ENCODE results near the gene DESI2. TPM values are rescaled to one million over a fixed set of nuclear protein-coding genes. Genes with fewer than 3 reads are reported as not detected.

Gene DESI2
- total RNA-seq, 2 experiments from 2014 or later, result 30.4 to 31.1 TPM

DNA sequence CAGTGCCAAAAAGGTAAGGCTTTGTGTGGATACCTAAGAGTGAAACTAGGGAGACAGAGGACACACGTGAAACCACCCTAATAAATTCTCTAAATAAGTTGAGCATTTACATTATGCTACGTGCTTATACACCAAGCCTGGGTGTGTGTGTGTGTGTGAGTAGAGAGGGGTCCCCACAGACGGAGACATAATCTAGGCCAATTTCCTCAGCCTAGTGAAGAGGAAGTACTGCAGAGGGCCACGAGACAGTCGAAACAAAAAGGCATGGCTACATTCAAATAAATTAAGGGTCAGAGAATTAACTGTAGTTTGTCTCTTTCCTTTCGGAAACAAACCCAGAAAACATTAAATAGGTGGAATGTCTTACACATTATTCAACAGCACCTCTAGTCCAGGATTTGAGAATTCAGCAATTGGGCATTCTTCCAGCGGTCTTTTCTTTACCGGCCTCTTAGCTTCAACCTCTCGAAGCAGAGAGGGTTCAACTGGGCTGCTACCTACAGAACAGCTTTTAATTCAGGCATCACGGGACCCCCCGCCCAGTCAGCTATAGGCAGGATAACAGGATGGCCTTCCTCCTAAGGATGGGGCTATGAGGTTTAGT, 75.0 kb downstream of the DESI2 start:
- DNase-seq, result no peak
- peaks cover 18% of the 10 kb centered on the region for H3K27me3 Mint-ChIP-seq
- no peaks in the 10 kb centered on the region for H3K36me3 Mint-ChIP-seq (ENCODE audit: low read depth)
- peaks cover 8% of the 10 kb centered on the region for H3K4me1 Mint-ChIP-seq (ENCODE audit: low read depth)
- no peak for ATAC-seq
- POLR2A ChIA-PET, result interaction anchor here (0.6 to 1.2 kb wide), 2 partner anchors 75 to 302 kb away, joined by 3 to 4 read pairs; no protein-coding TSS in a partner anchor
- no peaks in the 10 kb centered on the region for H3K9me3 Mint-ChIP-seq
- CTCF ChIA-PET, result interaction anchor here (0.8 to 2.7 kb wide), 2 partner anchors 124 to 315 kb away, joined by 3 to 10 read pairs; no protein-coding TSS in a partner anchor
- intact Hi-C loops (cut with micrococcal nuclease), result no loop called here
- H3K27ac Mint-ChIP-seq, result no peak overlapping the region
- TF ChIP-seq, protein P1, sequence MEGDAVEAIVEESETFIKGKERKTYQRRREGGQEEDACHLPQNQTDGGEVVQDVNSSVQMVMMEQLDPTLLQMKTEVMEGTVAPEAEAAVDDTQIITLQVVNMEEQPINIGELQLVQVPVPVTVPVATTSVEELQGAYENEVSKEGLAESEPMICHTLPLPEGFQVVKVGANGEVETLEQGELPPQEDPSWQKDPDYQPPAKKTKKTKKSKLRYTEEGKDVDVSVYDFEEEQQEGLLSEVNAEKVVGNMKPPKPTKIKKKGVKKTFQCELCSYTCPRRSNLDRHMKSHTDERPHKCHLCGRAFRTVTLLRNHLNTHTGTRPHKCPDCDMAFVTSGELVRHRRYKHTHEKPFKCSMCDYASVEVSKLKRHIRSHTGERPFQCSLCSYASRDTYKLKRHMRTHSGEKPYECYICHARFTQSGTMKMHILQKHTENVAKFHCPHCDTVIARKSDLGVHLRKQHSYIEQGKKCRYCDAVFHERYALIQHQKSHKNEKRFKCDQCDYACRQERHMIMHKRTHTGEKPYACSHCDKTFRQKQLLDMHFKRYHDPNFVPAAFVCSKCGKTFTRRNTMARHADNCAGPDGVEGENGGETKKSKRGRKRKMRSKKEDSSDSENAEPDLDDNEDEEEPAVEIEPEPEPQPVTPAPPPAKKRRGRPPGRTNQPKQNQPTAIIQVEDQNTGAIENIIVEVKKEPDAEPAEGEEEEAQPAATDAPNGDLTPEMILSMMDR (IDR thresholded peaks at IDR 0.05), result no peak
- H3K4me3 Mint-ChIP-seq, result no peak overlapping the region

DNA sequence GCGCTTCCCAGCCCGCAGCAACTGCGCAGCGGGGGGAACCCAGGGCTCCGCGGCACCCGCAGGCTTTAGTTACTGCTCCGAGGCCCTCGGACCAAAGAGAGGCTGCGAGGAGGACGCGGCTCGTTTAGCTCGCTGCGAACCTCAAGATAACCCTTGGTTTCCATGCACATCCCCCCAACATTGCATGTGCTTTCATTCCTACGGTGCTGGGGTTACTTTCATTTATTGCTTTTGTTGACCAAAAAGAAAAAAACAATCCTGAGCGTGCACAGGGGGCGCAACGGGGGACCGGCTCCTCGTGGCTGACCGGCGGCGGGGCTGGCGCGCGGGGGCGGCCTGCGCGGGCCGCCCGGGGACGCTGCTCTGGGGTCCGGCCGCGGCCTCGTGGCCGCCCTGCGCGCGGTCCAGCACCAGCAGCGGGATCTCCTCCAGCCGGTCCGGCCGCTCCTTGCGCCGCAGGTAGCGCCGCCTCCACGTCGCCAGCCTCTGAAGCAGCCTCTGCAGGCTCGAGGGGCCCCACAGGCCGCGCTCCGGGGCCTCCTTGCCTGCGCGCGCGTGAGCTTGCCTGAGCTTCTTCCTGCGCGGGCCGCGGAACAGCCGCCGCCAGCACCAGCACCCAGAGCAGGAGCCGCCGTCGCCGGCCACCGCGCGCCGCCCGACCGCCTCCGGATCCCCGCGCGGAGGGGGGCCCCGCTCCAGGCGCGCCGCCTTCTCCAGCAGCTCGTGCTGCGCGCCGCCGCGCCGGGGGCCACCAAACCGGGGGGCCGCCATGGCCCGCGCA, 77.4 kb downstream of the DESI2 start:
- H3K4me1 Mint-ChIP-seq (ENCODE audit: low read depth), result peaks cover 8% of the 10 kb centered on the region
- peaks cover 18% of the 10 kb centered on the region for H3K27me3 Mint-ChIP-seq
- H3K9me3 Mint-ChIP-seq, result no peaks in the 10 kb centered on the region
- H3K27ac Mint-ChIP-seq, result peak overlapping the region; percentile 30
- intact Hi-C loops (cut with micrococcal nuclease), result no loop called here
- peak overlapping the region; percentile 78 for H3K4me3 Mint-ChIP-seq
- TF ChIP-seq, protein P1 (IDR thresholded peaks at IDR 0.05), result no peak
- peak; percentile 45 for DNase-seq
- ChIA-PET POLR2A (interaction anchor here (1.0 kb wide), 2 partner anchors 104 to 359 kb away, joined by 3 to 4 read pairs; no protein-coding TSS in a partner anchor), CTCF (interaction anchor here (1.2 to 2.7 kb wide), 3 partner anchors 64 to 126 kb away, joined by 3 to 10 read pairs (median 3); no protein-coding TSS in a partner anchor)
- peaks cover 1% of the 10 kb centered on the region for H3K36me3 Mint-ChIP-seq (ENCODE audit: low read depth)
- ATAC-seq, result peak; percentile 68

DNA sequence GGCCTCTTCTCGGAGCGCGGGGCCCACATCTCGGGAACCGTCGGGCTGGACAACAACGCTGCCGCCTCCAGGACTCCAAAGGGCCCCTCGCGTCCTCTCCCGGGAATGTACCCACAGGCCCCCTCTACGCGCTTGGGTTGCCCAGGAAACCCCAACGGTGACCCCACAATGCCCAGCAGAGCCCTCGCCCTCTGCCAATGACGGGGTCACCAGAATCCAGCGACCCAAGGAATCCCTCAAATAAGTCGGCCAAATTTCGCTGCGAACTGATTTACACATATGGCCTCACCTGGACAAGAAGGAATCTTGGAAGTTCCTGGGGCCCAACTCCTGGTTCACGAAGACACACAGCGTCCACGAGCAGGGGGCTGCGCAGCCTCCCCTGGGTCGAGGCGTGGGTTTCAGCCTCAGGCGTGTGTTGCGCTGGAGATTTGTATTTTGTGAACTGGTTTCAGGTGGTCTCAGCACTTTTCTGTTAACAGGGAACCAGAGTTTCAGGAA, 78.1 kb downstream of the DESI2 start:
- TF ChIP-seq, protein P1 (IDR thresholded peaks at IDR 0.05), result no peak
- peaks cover 8% of the 10 kb centered on the region for H3K4me1 Mint-ChIP-seq (ENCODE audit: low read depth)
- H3K4me3 Mint-ChIP-seq, result peak overlapping the region; percentile 64
- peaks cover 18% of the 10 kb centered on the region for H3K27me3 Mint-ChIP-seq
- ChIA-PET POLR2A (no interaction called here), CTCF (interaction anchor here (1.3 to 2.7 kb wide), 2 partner anchors 65 to 127 kb away, joined by 3 to 10 read pairs; no protein-coding TSS in a partner anchor)
- ATAC-seq (no peak), DNase-seq (no peak)
- peaks cover 1% of the 10 kb centered on the region for H3K36me3 Mint-ChIP-seq (ENCODE audit: low read depth)
- intact Hi-C loops (cut with micrococcal nuclease), result no loop called here
- H3K9me3 Mint-ChIP-seq, result no peaks in the 10 kb centered on the region
- no peak overlapping the region for H3K27ac Mint-ChIP-seq

DNA sequence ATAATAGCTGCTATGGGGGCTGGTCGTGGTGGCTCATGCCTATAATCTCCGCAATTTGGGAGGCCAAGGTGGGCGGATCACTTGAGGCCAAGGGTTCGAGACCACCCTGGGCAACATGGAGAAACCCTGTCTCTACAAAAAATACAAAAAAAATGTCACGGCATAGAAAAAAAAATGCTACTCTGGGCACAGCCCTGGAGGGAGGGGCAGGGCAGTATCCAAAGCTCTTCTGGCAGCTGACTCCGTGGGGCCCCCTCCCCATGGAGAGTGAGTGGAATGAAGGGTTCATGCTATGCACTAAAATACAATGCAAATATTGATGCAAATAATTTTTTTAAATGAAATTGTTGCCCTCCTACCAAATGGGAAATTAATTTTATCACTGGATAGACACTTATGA, 78.7 kb downstream of the DESI2 start:
- ATAC-seq, result no peak
- peaks cover 1% of the 10 kb centered on the region for H3K36me3 Mint-ChIP-seq (ENCODE audit: low read depth)
- no peaks in the 10 kb centered on the region for H3K9me3 Mint-ChIP-seq
- peak overlapping the region; percentile 12 for H3K4me3 Mint-ChIP-seq
- no peak overlapping the region for H3K27ac Mint-ChIP-seq
- intact Hi-C loops (cut with micrococcal nuclease), result no loop called here
- peaks cover 8% of the 10 kb centered on the region for H3K4me1 Mint-ChIP-seq (ENCODE audit: low read depth)
- H3K27me3 Mint-ChIP-seq, result peaks cover 18% of the 10 kb centered on the region
- CTCF ChIA-PET, result interaction anchor here (0.8 kb wide), 1 partner anchor 8 kb away, joined by 3 read pairs; no protein-coding TSS in a partner anchor
- DNase-seq, result no peak
- POLR2A ChIA-PET, result no interaction called here
- TF ChIP-seq, protein P1 (IDR thresholded peaks at IDR 0.05), result no peak

All from activated CD8-positive, alpha-beta T cell treated with anti-CD3 and anti-CD28 coated beads for 36 hours (primary cell).